Loucy (cell line): ENCODE results near the gene LNPEP.

ENCODE experiments used
- H2AFZ ChIP-seq: fragments of 200-600 bp; sonication (generic); 2 replicates; pipeline ENCODE4 v1.6.0; 2016; ENCODE audit warnings: antibody characterized with exemption, mild to moderate bottlenecking, low read length, moderate library complexity
- H3F3A ChIP-seq: fragments of 200-600 bp; 2 replicates; pipeline ENCODE4 v1.6.0; 2016; ENCODE audit warnings: antibody characterized with exemption, low read depth, mild to moderate bottlenecking
- H3K27me3 ChIP-seq: fragments of 200-600 bp; sonication (generic); 2 replicates; pipeline ENCODE4 v1.6.1; 2014; ENCODE audit warnings: low read length, mild to moderate bottlenecking; ENCODE audit not compliant: insufficient read depth, poor library complexity, severe bottlenecking
- H3K36me3 ChIP-seq: fragments of 200-600 bp; sonication (generic); 2 replicates; pipeline ENCODE4 v1.6.1; 2016; ENCODE audit warnings: low read length; ENCODE audit not compliant: insufficient read depth
- H3K4me1 ChIP-seq: fragments of 200-600 bp; sonication (generic); 2 replicates; pipeline ENCODE4 v1.5.1; 2014; ENCODE audit warnings: low read length, mild to moderate bottlenecking; ENCODE audit not compliant: insufficient read depth, poor library complexity, severe bottlenecking
- H3K4me2 ChIP-seq: fragments of 200-600 bp; sonication (generic); 2 replicates; pipeline ENCODE4 v1.6.0; 2014; ENCODE audit warnings: antibody characterized with exemption, low read length, low read depth, mild to moderate bottlenecking; ENCODE audit not compliant: poor library complexity, severe bottlenecking
- H3K4me3 ChIP-seq: fragments of 200-600 bp; sonication (generic); 2 replicates; pipeline ENCODE4 v1.5.1; 2014; ENCODE audit warnings: low read length, mild to moderate bottlenecking, mixed read lengths; ENCODE audit not compliant: poor library complexity, severe bottlenecking
- H3K79me2 ChIP-seq: fragments of 200-600 bp; sonication (generic); 2 replicates; pipeline ENCODE4 v1.6.1; 2014; ENCODE audit warnings: low read length; ENCODE audit not compliant: insufficient read depth
- H3K9ac ChIP-seq: fragments of 200-600 bp; sonication (generic); 2 replicates; pipeline ENCODE4 v1.6.0; 2014; ENCODE audit warnings: mild to moderate bottlenecking, low read depth, low read length, moderate library complexity; ENCODE audit not compliant: poor library complexity, severe bottlenecking
- H3K9me2 ChIP-seq: fragments of 200-600 bp; sonication (generic); replicated peaks from 2 replicates; pipeline ENCODE4 v1.6.1; 2016; ENCODE audit warnings: low read depth, low read length, mixed read lengths
- H3K9me3 ChIP-seq: fragments of 200-600 bp; sonication (generic); 2 replicates; pipeline ENCODE4 v1.6.1; 2014; ENCODE audit warnings: mild to moderate bottlenecking, antibody characterized with exemption, low read length, low read depth; ENCODE audit not compliant: insufficient read depth
- H4K20me1 ChIP-seq: fragments of 200-600 bp; sonication (generic); 2 replicates; pipeline ENCODE4 v1.6.0; 2014; ENCODE audit warnings: antibody characterized with exemption, low read length, mild to moderate bottlenecking; ENCODE audit not compliant: insufficient read depth, poor library complexity, severe bottlenecking
- EZH2phosphoT487 ChIP-seq: fragments of 200-600 bp; IDR thresholded peaks from 2 replicates; pipeline ENCODE4 v1.6.1; 2018; ENCODE audit warnings: antibody characterized with exemption, mild to moderate bottlenecking, moderate library complexity, borderline replicate concordance
- TF ChIP-seq, protein P1 (sequence below): fragments of 200-600 bp; sonication (generic); conservative IDR thresholded peaks from 2 replicates; pipeline ENCODE4 v1.5.1; 2014; ENCODE audit warnings: mild to moderate bottlenecking, antibody characterized with exemption, low read length

The LNPEP gene

DNA sequence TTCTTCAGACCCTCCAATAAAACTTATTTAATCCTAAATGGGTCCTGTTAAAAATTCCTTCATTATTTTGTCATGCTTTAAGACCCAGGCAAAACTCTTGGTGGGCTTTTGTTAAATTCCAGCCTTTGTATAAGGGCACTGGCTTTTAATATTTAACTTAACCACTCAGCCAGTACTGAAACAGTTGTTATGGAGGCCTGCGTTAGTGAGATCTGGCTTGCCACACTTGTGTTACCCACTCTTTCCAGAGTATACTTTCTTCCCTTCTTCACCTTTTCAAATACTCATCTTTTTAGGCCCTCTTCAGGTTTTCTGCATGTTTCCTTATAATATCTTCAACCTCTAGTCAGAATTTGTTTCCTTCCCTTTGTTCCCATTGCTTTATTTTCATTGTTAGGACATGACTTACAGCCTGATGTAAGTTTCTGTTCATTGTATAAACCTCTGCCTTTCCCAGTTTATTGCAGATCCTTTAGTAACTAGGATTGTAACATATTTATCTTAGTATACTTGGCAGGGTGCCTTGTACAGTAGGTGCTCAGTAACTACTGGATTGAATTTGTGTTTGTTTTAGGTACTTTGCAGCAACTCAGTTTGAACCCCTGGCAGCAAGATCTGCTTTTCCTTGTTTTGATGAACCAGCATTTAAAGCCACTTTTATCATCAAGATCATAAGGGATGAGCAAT is 48.8 kb downstream of the LNPEP start:
- TF ChIP-seq EZH2phosphoT487: no peak
- TF ChIP-seq, protein P1, sequence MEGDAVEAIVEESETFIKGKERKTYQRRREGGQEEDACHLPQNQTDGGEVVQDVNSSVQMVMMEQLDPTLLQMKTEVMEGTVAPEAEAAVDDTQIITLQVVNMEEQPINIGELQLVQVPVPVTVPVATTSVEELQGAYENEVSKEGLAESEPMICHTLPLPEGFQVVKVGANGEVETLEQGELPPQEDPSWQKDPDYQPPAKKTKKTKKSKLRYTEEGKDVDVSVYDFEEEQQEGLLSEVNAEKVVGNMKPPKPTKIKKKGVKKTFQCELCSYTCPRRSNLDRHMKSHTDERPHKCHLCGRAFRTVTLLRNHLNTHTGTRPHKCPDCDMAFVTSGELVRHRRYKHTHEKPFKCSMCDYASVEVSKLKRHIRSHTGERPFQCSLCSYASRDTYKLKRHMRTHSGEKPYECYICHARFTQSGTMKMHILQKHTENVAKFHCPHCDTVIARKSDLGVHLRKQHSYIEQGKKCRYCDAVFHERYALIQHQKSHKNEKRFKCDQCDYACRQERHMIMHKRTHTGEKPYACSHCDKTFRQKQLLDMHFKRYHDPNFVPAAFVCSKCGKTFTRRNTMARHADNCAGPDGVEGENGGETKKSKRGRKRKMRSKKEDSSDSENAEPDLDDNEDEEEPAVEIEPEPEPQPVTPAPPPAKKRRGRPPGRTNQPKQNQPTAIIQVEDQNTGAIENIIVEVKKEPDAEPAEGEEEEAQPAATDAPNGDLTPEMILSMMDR: no peak
- Histone ChIP-seq H2AFZ (no peak overlapping the region), H4K20me1 (peaks cover 8% of the 10 kb centered on the region), H3K9me3 (no peaks in the 10 kb centered on the region), H3K36me3 (peaks cover 71% of the 10 kb centered on the region), H3K9ac (no peak overlapping the region), H3K4me3 (no peak overlapping the region), H3K4me1 (no peaks in the 10 kb centered on the region), H3K79me2 (peaks cover 44% of the 10 kb centered on the region), H3K4me2 (no peak overlapping the region), H3K27me3 (no peaks in the 10 kb centered on the region), H3K9me2 (no peaks in the 10 kb centered on the region), H3F3A (peaks cover 3% of the 10 kb centered on the region; the same call in 1 of the 2 replicates)

DNA sequence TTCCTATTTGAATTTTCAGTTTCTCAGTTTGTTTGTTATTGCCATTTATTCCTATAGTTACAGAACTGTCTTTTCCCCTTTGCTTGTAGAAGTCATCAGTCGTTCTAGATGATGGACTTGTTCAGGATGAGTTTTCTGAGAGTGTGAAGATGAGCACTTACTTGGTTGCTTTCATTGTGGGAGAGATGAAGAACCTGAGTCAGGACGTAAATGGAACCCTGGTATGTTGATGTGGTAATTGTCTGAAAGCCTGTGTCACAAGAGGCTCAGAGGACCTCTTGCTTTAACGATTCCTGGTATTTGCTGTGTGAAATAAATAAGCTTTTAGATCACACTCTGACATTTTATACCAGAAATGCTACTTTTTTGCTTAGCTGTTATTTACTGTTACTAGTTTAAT is 50.6 kb downstream of the LNPEP start:
- H3K27me3 ChIP-seq: no peaks in the 10 kb centered on the region
- H4K20me1 ChIP-seq: peaks cover 8% of the 10 kb centered on the region
- H3K4me2 ChIP-seq: no peak overlapping the region
- TF ChIP-seq EZH2phosphoT487: no peak
- TF ChIP-seq, protein P1: no peak
- peaks cover 72% of the 10 kb centered on the region for H3K36me3 ChIP-seq
- H3K9me2 ChIP-seq: no peaks in the 10 kb centered on the region
- no peak overlapping the region for H3K9ac ChIP-seq
- peaks cover 4% of the 10 kb centered on the region; the same call in 1 of the 2 replicates for H3F3A ChIP-seq
- peaks cover 6% of the 10 kb centered on the region for H3K4me1 ChIP-seq
- no peak overlapping the region for H3K4me3 ChIP-seq
- H3K79me2 ChIP-seq: peaks cover 35% of the 10 kb centered on the region; the same call in 1 of the 2 replicates
- H3K9me3 ChIP-seq: no peaks in the 10 kb centered on the region
- no peak overlapping the region for H2AFZ ChIP-seq

DNA sequence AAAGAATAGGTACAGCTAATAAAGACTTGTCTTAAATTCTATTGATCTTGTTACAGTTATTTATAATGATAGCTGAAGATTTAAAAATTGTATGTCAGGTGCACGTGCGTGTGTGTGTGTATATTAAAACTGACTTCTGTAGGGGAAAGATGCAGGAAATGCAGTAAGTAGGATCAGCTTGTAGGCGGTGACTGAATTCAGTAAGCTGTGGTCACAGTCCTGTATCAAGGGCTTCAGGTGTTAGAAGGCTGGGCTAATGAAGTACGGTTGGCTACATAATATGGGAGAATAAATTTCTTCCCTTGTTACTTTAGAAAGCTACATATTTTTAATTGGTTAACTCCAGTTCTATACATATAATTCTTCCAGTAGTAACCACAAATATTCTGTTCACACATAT is 54.2 kb downstream of the LNPEP start:
- Histone ChIP-seq H3K9ac (no peak overlapping the region), H3K9me3 (no peaks in the 10 kb centered on the region), H3K79me2 (peaks cover 14% of the 10 kb centered on the region; the same call in 1 of the 2 replicates), H2AFZ (no peak overlapping the region), H3K9me2 (no peaks in the 10 kb centered on the region), H3K4me3 (no peak overlapping the region), H3K36me3 (peaks cover 86% of the 10 kb centered on the region), H3F3A (peaks cover 4% of the 10 kb centered on the region; the same call in 1 of the 2 replicates), H3K27me3 (no peaks in the 10 kb centered on the region), H3K4me1 (peaks cover 6% of the 10 kb centered on the region), H4K20me1 (peaks cover 3% of the 10 kb centered on the region), H3K4me2 (no peak overlapping the region)
- TF ChIP-seq EZH2phosphoT487: no peak
- TF ChIP-seq, protein P1: no peak
